ENCODE results near the gene R3HDM4.
"Not testable (repeated sequence)": the region's sequence is repeated elsewhere in the genome, so short reads cannot be mapped to it uniquely, and the experiment has no call there.

The R3HDM4 gene

GRCh38 chr19:889662-890295 lies 23.2 kb downstream of the R3HDM4 start:
- DNase-seq: no peak

DNA sequence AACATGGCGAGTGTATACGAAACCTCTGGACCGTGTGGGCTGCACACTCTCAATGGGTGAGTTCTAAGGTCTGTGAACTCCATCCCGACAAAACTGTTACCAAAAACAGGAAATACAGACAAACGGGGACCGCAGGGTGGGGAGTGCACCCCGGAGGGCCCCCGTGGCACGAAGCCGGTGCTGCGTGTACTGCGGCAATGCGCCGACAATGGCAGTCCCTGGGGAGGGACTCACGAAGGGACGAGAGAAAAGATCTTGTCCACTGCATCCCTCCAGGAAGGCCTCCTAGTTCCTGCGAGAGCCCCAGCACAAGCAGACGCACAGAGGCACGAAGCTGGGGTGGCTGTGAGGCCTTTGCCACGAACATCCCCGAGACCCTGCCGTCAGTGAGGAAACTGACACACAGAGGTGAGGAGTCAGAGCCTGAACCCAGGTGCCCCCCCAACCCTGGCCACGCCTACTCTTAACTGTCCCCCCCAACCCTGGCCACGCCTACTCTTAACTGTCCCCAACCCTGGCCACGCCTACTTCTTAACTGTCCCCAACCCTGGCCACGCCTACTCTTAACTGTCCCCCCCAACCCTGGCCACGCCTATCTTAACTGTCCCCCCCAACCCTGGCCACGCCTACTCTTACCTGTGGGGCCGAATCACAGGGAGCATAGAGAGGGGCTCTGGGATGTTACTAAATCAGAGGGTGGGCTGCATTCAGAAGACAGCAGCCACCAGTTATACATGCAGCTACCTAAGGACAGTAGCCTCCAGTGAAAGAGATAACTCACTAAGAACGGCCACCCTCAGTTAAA lies 24.2 kb downstream of the R3HDM4 start:
- DNase-seq: no peak

- DNase-seq: no peak
Measured at GRCh38 chr19:887599-887998, 25.4 kb downstream of the R3HDM4 start.

DNA sequence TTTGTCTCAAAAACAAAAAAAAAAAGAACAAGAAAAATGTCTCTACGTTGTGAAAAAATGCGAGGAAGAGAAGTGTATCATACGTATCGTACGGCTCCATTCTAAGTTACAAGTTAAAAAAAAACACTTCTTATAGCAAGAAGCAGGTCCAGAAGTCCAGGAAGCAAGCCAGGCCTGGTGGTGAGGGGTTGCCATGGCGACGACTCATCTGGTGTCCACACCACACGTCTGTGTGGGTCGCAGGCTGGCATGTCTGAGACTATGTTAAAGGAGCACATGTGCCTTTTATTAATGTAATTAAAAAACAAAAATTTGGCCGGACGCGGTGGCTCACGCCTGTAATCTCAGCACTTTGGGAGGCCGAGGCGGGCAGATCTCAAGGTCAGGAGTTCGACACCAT lies 25.9 kb downstream of the R3HDM4 start:
- DNase-seq: no peak

- DNase-seq: no peak
Measured at GRCh38 chr19:885536-886224, 27.3 kb downstream of the R3HDM4 start.

GRCh38 chr19:884420-885211 lies 28.4 kb downstream of the R3HDM4 start:
- DNase-seq: no peak

- no peak for DNase-seq
Measured at GRCh38 chr19:883661-884211, 29.3 kb downstream of the R3HDM4 start.

- no peak for DNase-seq
Measured at GRCh38 chr19:882871-883497, 30.0 kb downstream of the R3HDM4 start.

GRCh38 chr19:881385-882071 lies 31.5 kb downstream of the R3HDM4 start:
- DNase-seq: no peak

DNA sequence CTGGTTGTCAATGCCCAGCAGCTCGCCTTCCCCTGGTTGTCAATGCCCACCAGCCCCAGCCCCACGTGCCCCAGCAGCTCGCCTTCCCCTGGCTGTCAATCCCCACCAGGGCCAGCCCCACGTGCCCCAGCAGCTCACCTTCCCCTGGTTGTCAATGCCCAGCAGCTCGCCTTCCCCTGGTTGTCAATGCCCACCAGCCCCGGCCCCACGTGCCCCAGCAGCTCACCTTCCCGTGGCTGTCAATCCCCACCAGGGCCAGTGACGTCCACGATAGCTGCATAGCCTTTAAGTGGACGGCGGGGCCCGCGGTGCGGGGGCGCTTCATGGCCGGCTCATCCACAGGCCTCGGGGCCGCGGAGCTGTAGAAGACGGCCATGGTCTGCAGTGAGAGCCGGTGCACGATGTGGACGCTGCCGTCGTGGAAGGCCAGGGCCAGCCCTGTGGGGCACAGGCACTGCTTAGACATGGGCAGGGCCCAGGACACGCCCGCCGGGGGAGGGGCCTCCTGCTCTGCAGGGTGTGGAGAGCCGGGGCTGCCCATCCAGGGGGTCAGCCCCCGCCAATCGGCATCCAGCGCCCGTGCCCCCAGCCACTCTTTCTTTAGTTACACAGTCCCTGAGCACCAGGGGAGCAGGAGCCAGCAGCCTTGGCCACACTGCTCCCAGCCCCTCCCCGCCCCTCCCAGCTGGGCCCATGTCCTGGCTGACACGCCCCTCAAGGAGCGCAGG lies 33.1 kb downstream of the R3HDM4 start:
- DNase-seq: no peak

GRCh38 chr19:878751-879561 lies 34.1 kb downstream of the R3HDM4 start:
- DNase-seq: not testable (repeated sequence)

DNA sequence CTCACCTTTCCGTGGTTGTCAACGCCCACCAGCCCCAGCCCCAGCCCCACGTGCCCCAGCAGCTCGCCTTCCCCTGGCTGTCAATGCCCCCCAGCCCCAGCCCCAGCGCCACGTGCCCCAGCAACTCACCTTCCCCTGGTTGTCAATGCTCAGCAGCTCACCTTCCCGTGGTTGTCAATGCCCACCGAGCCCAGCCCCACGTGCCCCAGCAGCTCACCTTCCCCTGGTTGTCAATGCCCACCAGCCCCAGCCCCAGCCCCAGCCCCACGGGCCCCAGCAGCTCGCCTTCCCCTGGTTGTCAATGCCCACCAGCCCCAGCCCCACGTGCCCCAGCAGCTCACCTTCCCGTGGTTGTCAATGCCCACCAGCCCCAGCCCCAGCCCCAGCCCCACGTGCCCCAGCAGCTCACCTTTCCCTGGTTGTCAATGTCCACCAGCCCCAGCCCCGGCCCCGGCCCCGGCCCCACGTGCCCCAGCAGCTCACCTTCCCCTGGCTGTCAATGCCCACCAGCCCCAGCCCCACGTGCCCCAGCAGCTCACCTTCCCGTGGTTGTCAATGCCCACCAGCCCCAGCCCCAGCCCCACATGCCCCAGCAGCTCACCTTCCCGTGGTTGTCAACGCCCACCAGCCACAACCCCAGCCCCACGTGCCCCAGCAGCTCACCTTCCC lies 34.9 kb downstream of the R3HDM4 start:
- not testable (repeated sequence) for DNase-seq

GRCh38 chr19:876780-877314 lies 36.2 kb downstream of the R3HDM4 start:
- no peak for DNase-seq

DNA sequence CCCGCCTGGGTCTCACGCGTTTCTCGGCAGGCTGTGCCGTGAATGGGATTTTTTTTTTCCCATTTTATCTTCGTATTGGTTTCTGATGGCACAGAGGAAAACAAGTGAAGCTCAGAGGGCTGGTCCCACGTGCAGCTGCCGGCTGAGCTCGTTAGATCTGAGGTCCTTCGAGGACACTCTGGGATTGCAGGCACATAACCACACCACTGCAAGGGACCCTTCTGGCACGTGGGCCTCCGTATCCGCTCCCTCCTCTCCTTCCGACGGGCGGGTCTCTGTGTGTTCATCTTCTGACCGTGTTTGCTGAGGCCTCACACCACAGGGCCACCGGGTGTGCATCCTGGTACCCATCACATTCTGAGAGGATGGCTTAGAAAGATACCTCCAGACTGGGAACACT lies 36.9 kb downstream of the R3HDM4 start:
- no peak for DNase-seq

GRCh38 chr19:875265-875879 lies 37.6 kb downstream of the R3HDM4 start:
- DNase-seq: no peak

- DNase-seq: no peak
Measured at GRCh38 chr19:873561-874041, 39.4 kb downstream of the R3HDM4 start.

DNA sequence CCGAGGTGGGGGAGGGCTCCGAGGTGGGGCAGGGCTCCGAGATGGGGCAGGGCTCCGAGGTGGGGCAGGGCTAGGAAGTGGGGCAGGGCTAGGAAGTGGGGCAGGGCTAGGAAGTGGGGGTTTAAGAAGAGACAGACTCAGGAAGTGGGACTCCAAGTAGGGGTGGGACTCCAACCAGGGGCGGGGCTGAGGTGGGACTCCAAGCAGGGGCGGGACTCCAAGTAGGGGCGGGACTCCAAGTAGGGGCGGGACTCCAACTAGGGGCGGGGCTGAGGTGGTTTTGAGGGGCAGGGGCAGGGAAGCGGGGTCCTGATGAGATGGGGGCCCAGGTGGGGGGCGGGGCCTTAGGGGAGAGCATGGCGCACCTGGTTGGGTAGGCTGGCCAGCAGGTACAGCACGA lies 39.9 kb downstream of the R3HDM4 start:
- DNase-seq: no peak

DNA sequence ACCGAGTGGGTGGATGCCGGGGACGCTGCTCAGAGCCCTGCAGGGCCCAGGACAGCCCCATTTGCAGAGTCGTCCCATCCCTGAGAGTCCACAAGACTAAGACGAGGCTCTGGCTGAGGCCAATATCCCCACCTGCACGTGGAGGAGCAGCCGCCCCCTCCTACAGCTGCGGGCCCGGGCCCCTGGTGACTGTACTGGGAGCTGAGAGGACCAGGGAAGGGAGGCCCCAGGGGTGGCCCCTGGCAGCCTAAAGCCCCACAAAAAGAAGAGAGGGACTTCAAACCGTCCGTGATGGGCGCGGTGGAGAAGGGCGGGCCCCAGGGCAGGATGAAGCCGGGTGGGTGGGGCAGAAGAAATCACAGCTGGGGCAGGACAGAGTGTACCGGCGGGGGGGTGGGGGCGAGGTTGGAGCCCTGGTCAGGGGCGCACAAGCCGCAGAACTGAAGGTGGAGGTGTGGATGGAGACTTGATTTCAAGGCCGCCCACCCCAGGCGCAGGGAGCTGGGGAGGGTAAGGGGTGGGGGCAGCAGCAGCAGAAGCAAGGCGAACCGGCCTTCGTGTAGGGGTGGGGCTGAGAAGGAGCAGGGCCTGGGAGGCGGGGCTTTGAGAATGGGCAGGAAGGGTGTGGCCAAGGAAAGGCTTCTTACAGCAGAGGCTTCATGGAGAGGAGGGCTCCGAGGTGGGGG lies 40.6 kb downstream of the R3HDM4 start:
- no peak for DNase-seq
